K562 (cell line): Measurements from ENCODE around the gene MUCL3. TPM values are rescaled to one million over a fixed set of nuclear protein-coding genes. Genes with fewer than 3 reads are reported as not detected.
A peak's percentile ranks its signal among the peaks of the same experiment; 100 is the strongest.

Source experiments
- ATAC-seq: fragments of 200-7000 bp; cut with Tn5 transposase; 3 replicates; pipeline ENCODE4 v1.9.1; 2020; ENCODE audit warnings: moderate library complexity
- BruUV-seq: library from RNA; stranded (reverse); fragments of 400-500 nt; replicated peaks from 2 replicates; lab custom pipeline; 2021; lab: Mats Ljungman, UMichigan
- CTCF ChIA-PET: fragments of 300-600 bp; formaldehyde crosslinking; extraction: SDS; loops from one replicate; lab custom pipeline; 2021; ENCODE audit warnings: low intra/inter-chr PET ratio; lab: Yijun Ruan, JAX
- POLR2A ChIA-PET: fragments of 300-600, 350-650 bp; sonication (Branson Sonifier 250); formaldehyde crosslinking; extraction: SDS; loops from one replicate; lab custom pipeline; 2021; ENCODE audit warnings: antibody characterized with exemption, inconsistent platforms; lab: Yijun Ruan, JAX
- DNase-seq, 4 experiments: peaks; one replicate each; pipeline versions ENCODE4 v3.0.0 to v3.0.0-alpha.2; 2011 to 2018; ENCODE audit warnings: low spot score in 3 of 4, mixed read lengths in 3 of 4; ENCODE audit errors: extremely low read depth in 1 of 4
- FAIRE-seq: peaks from 2 replicates; lab custom pipeline; 2011; peaks lifted over from hg19 to GRCh38; lab: Jason Lieb, UNC
- H2AFZ ChIP-seq: 2 replicates; pipeline ENCODE4 v1.6.0; 2011; ENCODE audit warnings: low read depth, low read length, control low read depth, inconsistent platforms
- H3K27ac ChIP-seq: fragments of 200-600 bp; 3 replicates; pipeline ENCODE4 v1.8.0; 2011; ENCODE audit warnings: low read depth, mild to moderate bottlenecking, control low read depth, inconsistent platforms, low read length, moderate library complexity, mixed read lengths; ENCODE audit errors: extremely low read depth
- H3K27me3 ChIP-seq, 2 experiments: fragments of 300-600 bp in 1 of 2; 2 replicates in 1 of 2; 3 replicates in 1 of 2; pipeline versions ENCODE4 v1.6.0 to v1.8.0; 2011; ENCODE audit warnings: inconsistent platforms in 2 of 2, low read length in 2 of 2, mild to moderate bottlenecking in 1 of 2, mixed read lengths in 1 of 2, moderate library complexity in 1 of 2; ENCODE audit not compliant: control insufficient read depth in 2 of 2, insufficient read depth in 2 of 2
- H3K36me3 ChIP-seq: fragments of 300-600 bp; 3 replicates; pipeline ENCODE4 v1.8.0; 2011; ENCODE audit warnings: mild to moderate bottlenecking, low read length, inconsistent platforms; ENCODE audit not compliant: control insufficient read depth, insufficient read depth
- H3K4me1 ChIP-seq, 2 experiments: fragments of 200-600 bp in 1 of 2; replicated peaks in 1 of 2; 2 replicates in 1 of 2; 3 replicates in 1 of 2; pipeline versions ENCODE4 v1.5.1 to v1.8.0; 2011; ENCODE audit warnings: inconsistent platforms in 2 of 2, low read length in 2 of 2, mild to moderate bottlenecking in 1 of 2, mixed read lengths in 1 of 2, moderate library complexity in 1 of 2; ENCODE audit not compliant: control insufficient read depth in 2 of 2, insufficient read depth in 2 of 2
- H3K4me2 ChIP-seq: 2 replicates; pipeline ENCODE4 v1.6.1; 2011; ENCODE audit warnings: low read length, control low read depth, inconsistent platforms, mixed read lengths; ENCODE audit not compliant: insufficient read depth
- H3K4me3 ChIP-seq: fragments of 200-600 bp; sonication (generic), shearing (Covaris generic); 2 replicates; pipeline ENCODE4 v1.5.1; 2016; ENCODE audit warnings: control low read depth, inconsistent platforms
- H3K79me2 ChIP-seq: fragments of 200-600 bp; 3 replicates; pipeline ENCODE4 v1.8.0; 2011; ENCODE audit warnings: low read length, inconsistent platforms; ENCODE audit not compliant: control insufficient read depth, insufficient read depth
- H3K9ac ChIP-seq, 2 experiments: 2 replicates each; pipeline versions ENCODE4 v1.6.0 to v1.6.1; 2011; ENCODE audit warnings: low read depth in 2 of 2, low read length in 2 of 2, control low read depth in 1 of 2, inconsistent platforms in 1 of 2, mild to moderate bottlenecking in 1 of 2, mixed read lengths in 1 of 2; ENCODE audit not compliant: insufficient read depth in 1 of 2
- H3K9me1 ChIP-seq: one replicate; pipeline ENCODE4 v1.6.0; 2011; ENCODE audit warnings: inconsistent platforms, mild to moderate bottlenecking, low read length, moderate library complexity; ENCODE audit not compliant: control insufficient read depth, insufficient read depth
- H3K9me3 ChIP-seq: replicated peaks from 2 replicates; pipeline ENCODE4 v1.5.1; 2011; ENCODE audit warnings: low read depth, low read length, inconsistent platforms; ENCODE audit not compliant: control insufficient read depth, insufficient read depth
- H4K20me1 ChIP-seq: replicated peaks from 2 replicates; pipeline ENCODE4 v1.6.1; 2011; ENCODE audit warnings: low read length, inconsistent platforms, mixed read lengths; ENCODE audit not compliant: control insufficient read depth, insufficient read depth
- NR2C1 ChIP-seq, 2 experiments: fragments of 450-650 bp; IDR thresholded peaks; 2 replicates each; pipeline ENCODE4 v1.6.1; 2017; ENCODE audit warnings: mild to moderate bottlenecking in 2 of 2, antibody characterized with exemption in 1 of 2, inconsistent platforms in 1 of 2, missing compliant biosample characterization in 1 of 2, missing genetic modification characterization in 1 of 2
- POLR2G ChIP-seq: fragments of 200-400 bp; formaldehyde crosslinking; IDR thresholded peaks from 2 replicates; pipeline ENCODE4 v1.6.1; 2017; ENCODE audit warnings: low read depth, mild to moderate bottlenecking, antibody characterized with exemption, low read length, moderate library complexity
- RBFOX2 ChIP-seq: fragments of 200-400 bp; formaldehyde crosslinking; IDR thresholded peaks from 2 replicates; pipeline ENCODE4 v1.6.1; 2017; ENCODE audit warnings: low read depth, mild to moderate bottlenecking, low read length, moderate library complexity
- WGBS: fragments of 100-300 bp; shearing (Covaris generic); methylation state at CpG from one replicate; pipeline ENCODE4 v1.1.6; 2016; ENCODE audit warnings: low coverage, mixed read lengths; ENCODE audit not compliant: insufficient coverage; ENCODE audit errors: missing lambda C conversion rate; 5-methylcytosine and 5-hydroxymethylcytosine counted together
- in situ Hi-C: fragments of 300-500 bp; cut with MboI; formaldehyde crosslinking; loops from 4 replicates; pipeline ENCODE4 v1.15.0; 2018; ENCODE audit warnings: inconsistent platforms, mixed read lengths
- intact Hi-C: fragments of 100-400 bp; cut with micrococcal nuclease; formaldehyde crosslinking; loops from 2 replicates; pipeline ENCODE4 v1.14.2; 2022
- polyA plus RNA-seq, 8 experiments: library from polyadenylated mRNA; depleted of rRNA in 4 of 8; stranded (reverse) in 5 of 8; unstranded in 3 of 8; fragments of >200 nt; fragmentation: Nextera tagmentation in 2 of 8; fragmentation: Illumina TruSeq in 1 of 8; extraction: Ambion mirVana in 2 of 8; extraction: Trizol in 1 of 8; gene quantifications; 2 replicates each; pipeline versions ENCODE4 v1.2.1 to v1.2.3, GENCODE V29; 2011 to 2014; ENCODE audit warnings: inconsistent platforms in 1 of 8, missing spikeins in 1 of 8
- total RNA-seq, 7 experiments: library from RNA; depleted of rRNA in 6 of 7; stranded (reverse); fragments of >200 nt in 6 of 7; fragmentation: Illumina TruSeq in 2 of 7; extraction: Trizol in 2 of 7; gene quantifications; 2 replicates each; pipeline versions ENCODE4 v1.2.1 to v1.2.3, GENCODE V29; 2011 to 2021; ENCODE audit warnings: low replicate concordance in 1 of 7

The MUCL3 gene
- total and polyA plus RNA-seq, 9 of the 15 experiments (the other 6 are each of a cell fraction or from before 2014, with no cell fraction given), result 0.07 TPM; not detected in 8

DNA sequence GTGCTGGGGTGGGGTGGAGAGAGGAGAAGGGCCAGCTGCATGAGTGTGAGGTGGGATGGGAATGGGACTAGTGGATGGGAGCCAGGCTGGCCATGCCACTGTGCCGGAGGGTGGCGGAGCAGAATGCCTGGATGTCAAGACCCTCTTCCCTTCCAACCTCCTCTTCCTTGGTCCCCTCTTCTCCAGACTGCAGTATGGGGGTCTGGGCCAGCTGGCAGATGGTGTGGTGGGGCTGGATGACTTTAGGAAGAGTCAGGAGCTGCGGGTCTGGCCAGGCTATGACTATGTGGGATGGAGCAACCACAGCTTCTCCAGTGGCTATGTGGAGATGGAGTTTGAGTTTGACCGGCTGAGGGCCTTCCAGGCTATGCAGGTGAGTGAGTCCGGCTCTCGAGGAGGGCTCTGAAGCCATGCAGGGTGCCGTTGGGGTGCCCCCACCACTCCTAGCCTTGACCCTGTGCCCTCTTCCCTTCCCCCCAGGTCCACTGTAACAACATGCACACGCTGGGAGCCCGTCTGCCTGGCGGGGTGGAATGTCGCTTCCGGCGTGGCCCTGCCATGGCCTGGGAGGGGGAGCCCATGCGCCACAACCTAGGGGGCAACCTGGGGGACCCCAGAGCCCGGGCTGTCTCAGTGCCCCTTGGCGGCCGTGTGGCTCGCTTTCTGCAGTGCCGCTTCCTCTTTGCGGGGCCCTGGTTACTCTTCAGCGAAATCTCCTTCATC, 48.8 kb upstream of the MUCL3 start:
- peaks cover 19% of the 10 kb centered on the region for H3K79me2 ChIP-seq
- no peak overlapping the region for H3K4me3 ChIP-seq
- no peak for DNase-seq
- in situ Hi-C loops (no loop called here), intact Hi-C loops (no loop called here)
- H3K9me3 ChIP-seq, result no peaks in the 10 kb centered on the region
- H3K9me1 ChIP-seq, result no peaks in the 10 kb centered on the region
- no peak for ATAC-seq
- BruUV-seq, result no TSS peak
- no peak for FAIRE-seq
- ChIA-PET POLR2A (interaction anchor here (0.7 to 1.9 kb wide), 2 partner anchors 12 to 19 kb away, joined by 3 to 8 read pairs; no protein-coding TSS in a partner anchor), CTCF (no interaction called here)
- WGBS, result 89% methylated on average over 15 of the region's 21 CpGs
- no peak overlapping the region for H3K27ac ChIP-seq
- H3K27me3 ChIP-seq, result no peaks in the 10 kb centered on the region
- no peak for TF ChIP-seq NR2C1 (IDR thresholded peaks at IDR 0.05)
- TF ChIP-seq NR2C1 (tag; IDR thresholded peaks at IDR 0.05), result no peak
- 0 out of 2 replicates have a peak, but pooled peaks have one; percentile 17 for TF ChIP-seq RBFOX2
- peak; percentile 44; the same call in 1 of the 2 replicates for TF ChIP-seq POLR2G
- peak overlapping the region in 1 of 2 experiments; percentile 33; a peak in 2 of 4 replicates for H3K9ac ChIP-seq
- no peak overlapping the region for H2AFZ ChIP-seq
- peaks cover 73% of the 10 kb centered on the region for H3K36me3 ChIP-seq
- no peak overlapping the region for H3K4me2 ChIP-seq
- peaks cover 5 to 20% of the 10 kb centered on the region in 2 experiments for H3K4me1 ChIP-seq
- H4K20me1 ChIP-seq, result peaks cover under 1% of the 10 kb centered on the region
